Hematopoietic multipotent progenitor cell treated with erythropoietin and hydrocortisone succinate and interleukin-3 and kit ligand, for 8 days (in vitro differentiated cells): Measurements from ENCODE around the gene CCDC159.
"Not testable (repeated sequence)": the region's sequence is repeated elsewhere in the genome, so short reads cannot be mapped to it uniquely, and the experiment has no call there.

Experiments
- DNase-seq: peaks from one replicate; pipeline ENCODE4 v3.0.0-alpha.2; 2015

Gene CCDC159, protein sequence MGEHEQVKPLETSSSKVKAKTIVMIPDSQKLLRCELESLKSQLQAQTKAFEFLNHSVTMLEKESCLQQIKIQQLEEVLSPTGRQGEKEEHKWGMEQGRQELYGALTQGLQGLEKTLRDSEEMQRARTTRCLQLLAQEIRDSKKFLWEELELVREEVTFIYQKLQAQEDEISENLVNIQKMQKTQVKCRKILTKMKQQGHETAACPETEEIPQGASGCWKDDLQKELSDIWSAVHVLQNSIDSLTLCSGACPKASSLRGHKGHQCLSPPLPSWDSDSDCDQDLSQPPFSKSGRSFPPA

GRCh38 chr19:11346104-11346940 is at the start of gene CCDC159, which contains the start of gene TMEM205:
TSS of gene CCDC159 (plus strand) at chr19:11346519. CDS start at chr19:11346607, 88 bp downstream.
TSS of gene TMEM205 (minus strand) at chr19:11346268. CDS start at chr19:11345619, 649 bp downstream.
- peak; percentile 99 for DNase-seq

DNA sequence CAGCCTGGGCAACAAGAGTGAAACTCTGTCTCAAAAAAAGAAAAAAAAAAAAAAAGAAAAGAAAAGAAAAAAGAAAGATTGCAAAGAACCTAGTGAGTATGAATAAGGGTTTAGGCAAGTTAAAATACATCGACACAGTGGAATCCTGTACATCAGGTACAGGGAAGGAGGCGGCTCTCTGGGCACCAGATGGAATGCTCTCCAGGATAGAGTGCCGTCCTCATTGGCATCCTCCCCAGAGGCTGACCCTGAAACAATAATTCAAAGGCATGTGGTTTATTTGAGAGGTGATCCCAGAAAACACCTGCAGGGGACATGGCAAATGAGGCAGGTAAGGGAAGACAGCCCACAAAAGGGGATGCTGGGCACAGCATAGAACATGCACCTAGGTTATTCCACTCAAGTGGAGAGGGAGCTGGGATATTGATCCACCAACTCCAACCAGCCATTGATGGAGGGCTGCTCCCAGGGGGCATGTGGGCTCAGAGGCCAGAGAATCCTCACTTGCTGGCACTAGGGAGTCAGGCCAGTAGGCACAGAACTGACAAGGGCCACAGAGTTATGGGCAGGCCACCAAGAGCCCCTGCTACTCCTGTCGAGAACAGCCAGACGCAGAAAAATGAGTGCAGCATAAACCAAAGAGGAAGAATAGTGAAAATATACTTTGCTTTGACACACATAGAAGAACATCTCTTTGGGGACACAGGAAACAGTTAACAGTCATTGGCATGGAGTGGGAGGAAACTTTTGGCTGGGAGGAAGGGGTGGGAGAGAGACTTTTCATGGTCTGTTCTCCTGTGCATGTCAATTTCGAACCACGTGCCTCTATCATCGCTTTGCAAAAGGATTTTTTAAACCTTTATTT is 46.1 kb upstream of the CCDC159 start:
- DNase-seq: no peak

DNA sequence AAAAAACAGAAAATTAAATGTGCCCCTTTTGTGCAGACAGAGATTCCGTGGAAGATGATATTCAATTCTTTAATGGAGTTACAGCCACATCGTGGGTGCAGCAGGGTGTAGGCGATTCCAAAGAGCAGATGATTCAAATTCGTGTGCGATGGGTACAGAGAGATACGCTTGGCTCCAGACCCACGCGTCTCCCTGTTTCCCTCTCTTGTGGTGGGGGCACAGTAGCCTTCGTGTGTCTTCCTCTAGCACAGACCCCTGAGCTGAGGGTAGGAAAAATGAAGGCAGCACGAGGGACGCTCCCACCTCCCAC is 45.6 kb upstream of the CCDC159 start:
- DNase-seq: no peak

DNA sequence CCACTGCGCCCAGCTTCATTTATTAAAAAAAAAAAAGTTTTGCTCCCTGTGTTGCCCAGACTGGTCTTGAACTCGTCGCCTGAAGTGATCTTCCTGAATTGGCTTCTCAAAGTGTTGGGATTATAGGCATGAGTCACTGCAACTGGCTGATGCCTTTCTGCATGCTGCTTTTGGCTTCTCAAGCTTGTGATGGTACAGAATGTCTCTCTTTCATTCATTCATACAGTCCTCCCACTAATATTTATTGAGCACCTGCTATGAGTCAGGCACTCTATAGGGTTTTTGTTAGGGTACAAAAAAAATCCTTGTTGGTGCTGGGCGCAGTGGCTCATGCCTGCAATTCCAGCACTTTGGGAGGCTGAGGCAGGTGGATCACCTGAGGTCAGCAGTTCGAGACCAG is 41.4 kb upstream of the CCDC159 start:
- DNase-seq: no peak

DNA sequence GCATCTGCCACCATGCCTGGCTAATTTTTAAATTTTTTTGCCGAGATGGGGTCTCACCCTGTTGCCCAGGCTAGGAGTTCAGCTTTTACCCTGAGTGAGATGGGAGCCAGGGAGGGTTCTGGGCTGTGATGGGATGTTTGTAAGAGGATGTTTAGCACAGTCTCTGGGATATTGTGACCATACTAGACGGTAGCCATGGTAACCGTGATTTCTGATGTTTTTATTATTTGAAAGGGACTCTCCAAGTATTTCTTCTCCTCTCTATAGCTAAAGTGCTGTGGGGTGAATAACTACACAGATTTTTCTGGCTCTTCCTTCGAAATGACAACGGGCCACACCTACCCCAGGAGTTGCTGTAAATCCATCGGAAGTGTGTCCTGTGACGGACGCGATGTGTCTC is 40.0 kb upstream of the CCDC159 start:
- no peak for DNase-seq

GRCh38 chr19:11320278-11320995 is 25.9 kb upstream of the CCDC159 start:
- DNase-seq: not testable (repeated sequence)

DNA sequence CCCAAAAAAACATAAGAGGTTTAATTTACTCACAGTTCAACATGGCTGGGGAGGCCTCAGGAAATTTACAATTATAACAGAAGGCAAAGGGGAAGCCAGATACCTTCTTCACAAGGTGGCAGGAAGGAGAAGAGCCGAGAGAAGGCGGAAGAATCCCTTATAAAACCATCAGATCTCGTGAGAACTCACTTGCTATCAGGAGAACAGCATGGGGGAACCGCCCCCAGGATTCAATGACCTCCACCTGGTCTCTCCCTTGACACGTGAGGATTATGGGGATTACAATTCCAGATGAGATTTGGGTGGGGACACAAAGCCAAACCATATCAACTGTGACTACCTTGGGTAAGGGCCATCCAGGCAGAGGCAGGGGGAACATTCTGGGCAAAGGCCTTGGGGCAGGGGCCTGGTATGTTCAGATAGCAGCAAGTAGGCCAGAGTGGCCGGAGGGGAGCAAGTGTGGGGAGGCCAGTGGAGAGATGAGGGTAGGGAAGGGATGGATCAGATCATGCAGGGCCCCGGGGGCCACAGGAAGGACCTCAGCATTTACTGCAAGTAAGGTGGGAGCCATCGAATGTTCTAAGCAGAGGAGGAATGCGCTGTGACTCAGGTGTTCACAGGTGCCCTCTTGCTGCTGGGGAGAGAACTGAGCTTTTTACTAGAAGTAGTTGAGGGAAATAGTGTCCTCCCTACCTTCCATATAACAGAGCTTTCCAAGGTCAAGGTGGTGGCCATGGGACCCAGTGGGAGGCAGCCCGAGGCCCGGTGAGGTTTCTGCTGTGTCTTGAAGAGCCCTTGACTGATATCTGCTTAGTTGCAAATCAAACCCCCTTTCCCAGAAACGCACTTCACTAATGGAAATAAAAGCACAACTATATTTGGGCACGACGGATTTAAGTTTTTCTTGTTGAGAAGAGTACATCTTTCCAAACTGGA is 24.9 kb upstream of the CCDC159 start:
- no peak for DNase-seq

GRCh38 chr19:11322269-11323024 is 23.9 kb upstream of the CCDC159 start:
- no peak for DNase-seq

GRCh38 chr19:11323601-11324078 is 22.7 kb upstream of the CCDC159 start:
- no peak for DNase-seq

- DNase-seq: peak; percentile 51
These were observed 22.1 kb upstream of the CCDC159 start for GRCh38 chr19:11324079-11324661.

- no peak for DNase-seq
These were observed 21.4 kb upstream of the CCDC159 start for GRCh38 chr19:11324748-11325389.

GRCh38 chr19:11325544-11325943 is 20.8 kb upstream of the CCDC159 start:
- no peak for DNase-seq

- no peak for DNase-seq
These were observed 16.2 kb upstream of the CCDC159 start for GRCh38 chr19:11330127-11330526.

DNA sequence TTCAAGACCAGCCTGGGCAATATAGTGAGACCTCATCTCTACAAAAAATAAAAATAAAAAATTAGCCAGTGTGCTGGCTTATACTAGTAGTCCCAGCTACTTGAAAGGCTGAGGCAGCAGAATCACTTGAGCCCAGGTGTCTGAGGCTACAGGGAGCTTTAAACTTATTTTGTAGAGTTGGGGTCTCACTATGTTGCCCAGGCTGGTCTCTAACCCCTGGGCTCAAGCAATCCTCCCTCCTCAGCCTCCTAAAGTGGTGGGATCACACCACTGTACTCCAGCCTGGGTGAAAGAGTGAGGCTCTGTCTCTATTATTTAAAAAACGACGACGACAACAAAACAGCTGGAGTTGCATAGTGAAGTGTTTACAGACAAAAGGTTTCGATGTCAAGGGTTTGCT is 14.8 kb upstream of the CCDC159 start:
- no peak for DNase-seq

DNA sequence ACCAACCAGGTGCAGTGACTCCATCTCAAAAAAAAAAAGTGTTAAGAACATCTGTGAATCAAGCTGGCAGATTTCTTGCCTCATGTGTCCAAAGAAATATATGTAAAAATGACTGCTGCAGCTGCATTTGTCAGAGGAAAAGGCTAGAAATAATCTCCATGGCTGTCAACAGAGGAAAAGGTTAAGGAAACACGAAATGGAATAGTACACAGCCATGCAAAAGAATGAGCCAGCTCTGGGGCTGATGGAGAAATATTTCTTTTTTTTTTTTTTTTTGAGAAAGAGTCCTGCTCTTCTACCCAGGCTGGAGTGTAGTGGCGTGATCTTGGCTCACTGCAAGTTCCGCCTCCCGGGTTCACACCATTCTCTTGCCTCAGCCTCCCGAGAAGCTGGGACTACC is 13.5 kb upstream of the CCDC159 start:
- no peak for DNase-seq

DNA sequence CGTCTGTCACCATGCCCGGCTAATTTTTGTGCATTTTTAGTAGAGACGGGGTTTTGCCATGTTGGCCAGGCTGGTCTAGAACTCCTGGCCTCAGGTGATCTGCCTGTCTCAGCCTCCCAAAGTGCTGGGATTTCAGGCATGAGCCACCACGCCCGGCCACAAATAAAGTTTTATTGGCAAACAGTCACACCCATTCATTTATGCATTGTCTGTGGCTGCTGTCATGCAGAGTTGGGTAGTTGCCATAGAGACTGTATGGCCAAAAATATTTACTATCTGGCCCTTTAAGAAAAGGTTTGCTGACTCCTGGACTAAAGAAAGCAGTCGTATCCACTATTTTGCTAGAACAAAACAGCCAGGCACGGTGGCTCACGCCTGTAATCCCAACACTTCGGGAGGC is 12.5 kb upstream of the CCDC159 start:
- DNase-seq: not testable (repeated sequence)

- DNase-seq: no peak
These were observed 10.7 kb upstream of the CCDC159 start for GRCh38 chr19:11335449-11336146.

GRCh38 chr19:11337080-11337479 is 9.2 kb upstream of the CCDC159 start:
- DNase-seq: peak; percentile 22

- no peak for DNase-seq
These were observed 8.2 kb upstream of the CCDC159 start for GRCh38 chr19:11338121-11338520.
